Measurements from ENCODE around the gene DHX40.
A peak's percentile ranks its signal among the peaks of the same experiment; 100 is the strongest.
"Not testable (repeated sequence)": the region's sequence is repeated elsewhere in the genome, so short reads cannot be mapped to it uniquely, and the experiment has no call there.

DHX40 gene

DNA sequence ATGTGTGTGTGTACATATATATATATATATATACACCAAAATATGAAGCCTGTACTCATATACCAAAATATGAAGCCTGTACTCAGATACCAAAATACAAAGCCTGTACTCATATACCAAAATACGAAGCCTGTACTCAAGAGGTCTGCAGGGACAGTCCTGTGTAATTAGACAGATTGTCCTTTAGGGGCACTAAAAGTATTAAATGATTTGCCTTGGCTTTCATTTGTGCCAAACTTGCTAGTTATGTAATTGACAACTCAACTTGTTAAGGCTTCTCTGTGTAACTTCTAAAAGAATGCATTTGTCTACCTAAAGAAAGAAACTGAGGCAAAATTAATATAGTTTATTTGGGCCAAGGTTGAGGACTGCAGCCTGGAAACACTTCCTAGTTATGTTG lies 30.8 kb upstream of the DHX40 start:
- TF ChIP-seq POLR2A (IDR thresholded peaks at IDR 0.05; ENCODE audit: extremely low read depth, insufficient read length): no peak
- TF ChIP-seq, protein P1, sequence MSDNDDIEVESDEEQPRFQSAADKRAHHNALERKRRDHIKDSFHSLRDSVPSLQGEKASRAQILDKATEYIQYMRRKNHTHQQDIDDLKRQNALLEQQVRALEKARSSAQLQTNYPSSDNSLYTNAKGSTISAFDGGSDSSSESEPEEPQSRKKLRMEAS (IDR thresholded peaks at IDR 0.05; ENCODE audit: low read depth, low read length): no peak
- TF ChIP-seq, protein P2, sequence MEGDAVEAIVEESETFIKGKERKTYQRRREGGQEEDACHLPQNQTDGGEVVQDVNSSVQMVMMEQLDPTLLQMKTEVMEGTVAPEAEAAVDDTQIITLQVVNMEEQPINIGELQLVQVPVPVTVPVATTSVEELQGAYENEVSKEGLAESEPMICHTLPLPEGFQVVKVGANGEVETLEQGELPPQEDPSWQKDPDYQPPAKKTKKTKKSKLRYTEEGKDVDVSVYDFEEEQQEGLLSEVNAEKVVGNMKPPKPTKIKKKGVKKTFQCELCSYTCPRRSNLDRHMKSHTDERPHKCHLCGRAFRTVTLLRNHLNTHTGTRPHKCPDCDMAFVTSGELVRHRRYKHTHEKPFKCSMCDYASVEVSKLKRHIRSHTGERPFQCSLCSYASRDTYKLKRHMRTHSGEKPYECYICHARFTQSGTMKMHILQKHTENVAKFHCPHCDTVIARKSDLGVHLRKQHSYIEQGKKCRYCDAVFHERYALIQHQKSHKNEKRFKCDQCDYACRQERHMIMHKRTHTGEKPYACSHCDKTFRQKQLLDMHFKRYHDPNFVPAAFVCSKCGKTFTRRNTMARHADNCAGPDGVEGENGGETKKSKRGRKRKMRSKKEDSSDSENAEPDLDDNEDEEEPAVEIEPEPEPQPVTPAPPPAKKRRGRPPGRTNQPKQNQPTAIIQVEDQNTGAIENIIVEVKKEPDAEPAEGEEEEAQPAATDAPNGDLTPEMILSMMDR (IDR thresholded peaks at IDR 0.05; ENCODE audit: low read depth, low read length): no peak
- no peak for TF ChIP-seq MYC (IDR thresholded peaks at IDR 0.05; ENCODE audit: low read depth, low read length)
- peak; percentile 36 for DNase-seq (ENCODE audit: low read depth)
- no peak overlapping the region for H3K4me3 ChIP-seq (ENCODE audit: low read depth, low read length)

DNA sequence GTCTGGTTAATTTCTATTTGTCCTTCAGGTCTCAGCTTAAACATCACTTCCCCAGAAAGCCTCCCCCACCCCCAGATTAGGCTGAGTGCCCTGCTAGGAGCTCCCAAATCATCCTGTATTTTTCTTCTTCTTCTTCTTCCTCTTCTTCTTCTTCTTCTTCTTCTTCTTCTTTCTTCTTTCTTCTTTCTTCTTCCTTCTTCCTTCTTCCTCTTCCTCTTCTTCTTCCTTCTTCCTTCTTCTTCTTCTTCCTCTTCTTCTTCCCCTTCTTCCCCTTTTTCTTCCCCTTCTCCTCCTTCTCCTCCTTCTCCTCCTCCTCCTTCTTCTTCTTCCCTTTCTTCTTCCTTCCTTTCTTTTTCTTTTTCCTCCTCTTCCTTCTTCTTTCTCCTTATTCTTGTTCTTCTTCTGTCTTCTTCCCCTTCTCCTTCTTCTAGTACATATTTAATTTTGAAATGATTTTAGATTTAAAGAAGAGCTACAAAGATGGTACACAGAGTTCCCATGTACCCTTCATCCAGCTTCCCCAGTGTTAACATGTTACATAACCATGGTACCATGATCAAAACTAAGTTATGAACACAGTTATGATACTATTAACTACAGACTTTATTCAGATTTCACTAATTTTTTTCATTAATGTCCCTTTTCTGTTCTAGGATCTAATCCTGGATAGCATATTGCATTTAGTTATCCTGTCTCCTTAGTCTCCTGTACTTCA lies 27.1 kb upstream of the DHX40 start:
- DNase-seq (ENCODE audit: low read depth): no peak
- H3K4me3 ChIP-seq (ENCODE audit: low read depth, low read length): no peak overlapping the region
- no peak for TF ChIP-seq MYC (IDR thresholded peaks at IDR 0.05; ENCODE audit: low read depth, low read length)
- TF ChIP-seq POLR2A (IDR thresholded peaks at IDR 0.05; ENCODE audit: extremely low read depth, insufficient read length): no peak
- TF ChIP-seq, protein P2 (IDR thresholded peaks at IDR 0.05; ENCODE audit: low read depth, low read length): no peak
- TF ChIP-seq, protein P1 (IDR thresholded peaks at IDR 0.05; ENCODE audit: low read depth, low read length): no peak

DNA sequence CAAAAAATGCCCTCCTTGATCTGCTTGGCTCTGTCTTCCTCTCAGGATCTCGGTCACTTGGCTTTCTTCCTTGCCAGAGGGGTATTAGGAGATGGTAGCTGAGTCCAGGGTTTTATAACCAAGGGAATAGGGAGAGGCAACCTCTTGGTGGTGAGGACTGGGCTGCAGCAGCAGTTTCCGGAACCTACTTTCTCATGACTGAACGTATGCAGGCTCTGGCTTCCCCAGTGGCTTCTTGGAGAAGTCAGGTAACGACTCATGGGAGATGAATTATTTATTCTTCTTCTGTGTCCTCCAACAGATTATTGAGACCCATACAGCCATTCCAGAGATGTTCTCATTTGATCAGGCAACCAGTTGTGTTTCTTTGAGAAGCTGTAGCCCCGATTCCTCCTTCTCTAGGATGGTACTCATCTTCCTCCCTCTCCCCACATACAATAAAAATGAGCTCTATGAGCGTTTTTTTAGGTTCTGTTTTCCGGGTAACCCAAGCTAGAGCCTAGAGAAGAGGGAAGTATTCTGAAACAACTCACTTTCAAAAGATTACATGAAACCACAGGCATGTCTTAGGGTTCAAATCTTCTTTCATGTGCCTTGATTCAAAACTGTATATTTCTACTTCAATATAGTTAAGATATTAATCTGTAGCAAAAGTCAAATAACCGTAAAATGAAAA lies 22.3 kb upstream of the DHX40 start:
- no peak overlapping the region for H3K4me3 ChIP-seq (ENCODE audit: low read depth, low read length)
- DNase-seq (ENCODE audit: low read depth): peak; percentile 9
- TF ChIP-seq, protein P2 (IDR thresholded peaks at IDR 0.05; ENCODE audit: low read depth, low read length): no peak
- TF ChIP-seq, protein P1 (IDR thresholded peaks at IDR 0.05; ENCODE audit: low read depth, low read length): no peak
- TF ChIP-seq MYC (IDR thresholded peaks at IDR 0.05; ENCODE audit: low read depth, low read length): no peak
- TF ChIP-seq POLR2A (IDR thresholded peaks at IDR 0.05; ENCODE audit: extremely low read depth, insufficient read length): no peak

DNA sequence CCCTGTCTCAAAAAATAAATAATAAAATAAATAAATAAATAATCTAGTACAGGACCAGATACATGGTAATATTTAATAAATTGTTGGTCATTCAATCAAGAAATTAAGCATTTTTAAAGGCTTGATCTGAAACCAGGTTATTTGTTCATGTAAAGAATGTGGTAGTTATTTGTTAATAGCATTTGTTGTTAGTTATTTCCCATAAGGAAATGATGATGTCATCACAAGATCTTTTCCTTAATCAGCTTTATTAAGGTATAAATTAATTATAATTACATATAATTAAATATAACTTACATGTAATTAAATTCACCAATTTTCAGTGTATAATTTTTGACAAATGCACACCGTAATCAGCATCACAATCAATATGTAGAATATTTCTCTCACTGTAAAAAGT lies 19.5 kb upstream of the DHX40 start:
- TF ChIP-seq, protein P2 (IDR thresholded peaks at IDR 0.05; ENCODE audit: low read depth, low read length): no peak
- TF ChIP-seq, protein P1 (IDR thresholded peaks at IDR 0.05; ENCODE audit: low read depth, low read length): no peak
- TF ChIP-seq MYC (IDR thresholded peaks at IDR 0.05; ENCODE audit: low read depth, low read length) (no peak), POLR2A (IDR thresholded peaks at IDR 0.05; ENCODE audit: extremely low read depth, insufficient read length) (no peak)
- DNase-seq (ENCODE audit: low read depth): no peak
- no peak overlapping the region for H3K4me3 ChIP-seq (ENCODE audit: low read depth, low read length)

DNA sequence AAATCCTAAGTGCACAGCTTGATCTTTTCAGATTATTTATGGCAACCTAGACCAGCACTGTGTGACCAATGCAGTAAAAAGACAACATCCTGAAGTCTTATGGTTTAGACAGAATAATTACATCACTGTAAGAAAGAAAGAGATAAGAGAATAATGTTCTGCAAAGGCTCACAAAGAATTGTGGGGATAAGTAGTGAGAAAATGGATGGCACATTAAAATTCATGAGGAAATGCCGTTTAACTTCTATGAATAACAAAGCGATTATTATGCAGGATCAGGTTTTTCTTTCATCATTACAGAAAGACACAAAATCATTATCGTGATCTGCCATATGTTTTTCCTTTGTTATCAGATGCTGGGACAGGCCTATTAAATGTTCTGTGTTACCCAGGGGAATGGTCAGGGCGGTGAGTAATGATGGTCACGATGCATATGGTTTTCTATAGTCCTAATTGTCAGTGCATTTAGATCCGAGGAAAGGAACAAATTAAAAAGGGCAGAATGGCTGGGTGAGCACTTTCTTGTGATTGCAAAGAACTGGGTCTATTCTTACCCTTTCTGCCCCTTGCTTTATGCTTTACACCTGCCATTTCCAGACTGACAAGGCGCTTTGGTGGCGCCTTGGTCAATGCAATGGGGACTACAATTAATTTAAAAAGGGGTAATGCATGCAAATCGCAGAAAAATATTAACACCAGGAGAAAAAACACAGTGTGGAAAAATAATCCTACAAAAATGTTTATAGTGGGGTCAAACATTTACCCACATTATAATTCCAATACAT lies 18.1 kb upstream of the DHX40 start:
- H3K4me3 ChIP-seq (ENCODE audit: low read depth, low read length): no peak overlapping the region
- DNase-seq (ENCODE audit: low read depth): peak; percentile 70
- TF ChIP-seq, protein P1 (IDR thresholded peaks at IDR 0.05; ENCODE audit: low read depth, low read length): 0 out of 2 replicates have a peak, but pooled peaks have one; percentile 19
- no peak for TF ChIP-seq MYC (IDR thresholded peaks at IDR 0.05; ENCODE audit: low read depth, low read length)

DNA sequence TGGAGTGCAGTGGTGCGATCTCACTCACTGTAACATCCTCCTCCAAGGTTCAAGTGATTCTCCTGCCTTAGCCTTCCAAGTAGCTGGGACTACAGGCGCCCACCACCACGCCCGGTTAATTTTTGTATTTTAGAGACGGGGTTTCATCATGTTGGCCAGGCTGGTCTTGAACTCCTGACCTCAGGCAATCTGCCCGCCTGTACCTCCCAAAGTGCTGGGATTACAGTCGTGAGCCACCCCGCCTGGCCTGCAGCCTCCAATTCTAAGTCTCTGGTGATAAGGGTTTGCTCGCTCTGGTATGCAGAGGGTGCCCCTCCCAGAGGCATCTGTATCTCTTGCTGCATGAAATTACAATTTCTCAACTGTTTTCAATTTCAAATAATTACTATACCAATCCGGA lies 16.4 kb upstream of the DHX40 start:
- not testable (repeated sequence) for DNase-seq (ENCODE audit: low read depth); H3K4me3 ChIP-seq (ENCODE audit: low read depth, low read length)

Data from NB4 (cell line).